OCI-LY7 (cell line): Measurements from ENCODE around the gene SLC12A8.

ENCODE experiments used
- CTCF ChIP-seq: fragments of 200-600 bp; sonication (generic); conservative IDR thresholded peaks from 2 replicates; pipeline ENCODE4 v1.5.1; 2014; ENCODE audit warnings: mild to moderate bottlenecking, antibody characterized with exemption, low read length, moderate library complexity, mixed read lengths
- EZH2phosphoT487 ChIP-seq: fragments of 200-600 bp; sonication (generic); IDR thresholded peaks from 2 replicates; pipeline ENCODE4 v1.6.1; 2018; ENCODE audit warnings: low read depth, borderline replicate concordance, mild to moderate bottlenecking, mixed run types, antibody characterized with exemption, low read length, moderate library complexity, mixed read lengths

- no peak for TF ChIP-seq CTCF
- TF ChIP-seq EZH2phosphoT487, result no peak
Measured at GRCh38 chr3:125151916-125152315, 60.6 kb downstream of the SLC12A8 start.
